NK-92 (cell line): ENCODE results near the gene ALPI.
"Not testable (repeated sequence)": the region's sequence is repeated elsewhere in the genome, so short reads cannot be mapped to it uniquely, and the experiment has no call there.

ENCODE experiments used
- DNase-seq: peaks from one replicate; lab custom pipeline; 2025; ENCODE audit not compliant: unreplicated experiment; lab: John Stamatoyannopoulos, UW

ALPI gene

GRCh38 chr2:232420463-232421188, 35.3 kb upstream of the ALPI start:
- no peak for DNase-seq

- no peak for DNase-seq
Observed at GRCh38 chr2:232421189-232421785, 34.7 kb upstream of the ALPI start.

- no peak for DNase-seq
Observed at GRCh38 chr2:232422051-232422450, 33.9 kb upstream of the ALPI start.

GRCh38 chr2:232422996-232423395, 33.0 kb upstream of the ALPI start:
- not testable (repeated sequence) for DNase-seq

GRCh38 chr2:232423407-232423806, 32.5 kb upstream of the ALPI start:
- not testable (repeated sequence) for DNase-seq

GRCh38 chr2:232431705-232432590, 24.0 kb upstream of the ALPI start:
- DNase-seq = no peak

- DNase-seq = no peak
Observed at GRCh38 chr2:232432598-232433184, 23.3 kb upstream of the ALPI start.

GRCh38 chr2:232433622-232434021, 22.3 kb upstream of the ALPI start:
- DNase-seq = not testable (repeated sequence)

GRCh38 chr2:232434091-232434490, 21.9 kb upstream of the ALPI start:
- DNase-seq = no peak

GRCh38 chr2:232434563-232435374, 21.2 kb upstream of the ALPI start:
- DNase-seq = no peak

GRCh38 chr2:232435375-232435648, 20.6 kb upstream of the ALPI start:
- no peak for DNase-seq

- DNase-seq = no peak
Observed at GRCh38 chr2:232435805-232436204, 20.1 kb upstream of the ALPI start.

GRCh38 chr2:232436381-232437194, 19.4 kb upstream of the ALPI start:
- DNase-seq = no peak

GRCh38 chr2:232437195-232437571, 18.8 kb upstream of the ALPI start:
- no peak for DNase-seq

GRCh38 chr2:232438091-232438490, 17.9 kb upstream of the ALPI start:
- DNase-seq = no peak

GRCh38 chr2:232438951-232439757, 16.8 kb upstream of the ALPI start:
- DNase-seq = no peak

GRCh38 chr2:232439758-232440135, 16.2 kb upstream of the ALPI start:
- DNase-seq = no peak

GRCh38 chr2:232440220-232441018, 15.5 kb upstream of the ALPI start:
- DNase-seq = peak; percentile 14
